ENCODE results near the gene RPL11. TPM values are rescaled to one million over a fixed set of nuclear protein-coding genes. Genes with fewer than 3 reads are reported as not detected.
A peak's percentile ranks its signal among the peaks of the same experiment; 100 is the strongest.

Gene RPL11
- total RNA-seq, 1 donor: 592 TPM

GRCh38 chr1:23664837-23665795 lies 26.5 kb upstream of the RPL11 start:
- no peak overlapping the region for H3K4me3 ChIP-seq (ENCODE audit: low read depth, low read length)
- DNase-seq (ENCODE audit: low read depth): peak; percentile 43
- TF ChIP-seq, protein P1, sequence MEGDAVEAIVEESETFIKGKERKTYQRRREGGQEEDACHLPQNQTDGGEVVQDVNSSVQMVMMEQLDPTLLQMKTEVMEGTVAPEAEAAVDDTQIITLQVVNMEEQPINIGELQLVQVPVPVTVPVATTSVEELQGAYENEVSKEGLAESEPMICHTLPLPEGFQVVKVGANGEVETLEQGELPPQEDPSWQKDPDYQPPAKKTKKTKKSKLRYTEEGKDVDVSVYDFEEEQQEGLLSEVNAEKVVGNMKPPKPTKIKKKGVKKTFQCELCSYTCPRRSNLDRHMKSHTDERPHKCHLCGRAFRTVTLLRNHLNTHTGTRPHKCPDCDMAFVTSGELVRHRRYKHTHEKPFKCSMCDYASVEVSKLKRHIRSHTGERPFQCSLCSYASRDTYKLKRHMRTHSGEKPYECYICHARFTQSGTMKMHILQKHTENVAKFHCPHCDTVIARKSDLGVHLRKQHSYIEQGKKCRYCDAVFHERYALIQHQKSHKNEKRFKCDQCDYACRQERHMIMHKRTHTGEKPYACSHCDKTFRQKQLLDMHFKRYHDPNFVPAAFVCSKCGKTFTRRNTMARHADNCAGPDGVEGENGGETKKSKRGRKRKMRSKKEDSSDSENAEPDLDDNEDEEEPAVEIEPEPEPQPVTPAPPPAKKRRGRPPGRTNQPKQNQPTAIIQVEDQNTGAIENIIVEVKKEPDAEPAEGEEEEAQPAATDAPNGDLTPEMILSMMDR (IDR thresholded peaks at IDR 0.05; ENCODE audit: insufficient read depth, low read depth, low read length): peak; percentile 32

GRCh38 chr1:23667411-23667810 lies 24.2 kb upstream of the RPL11 start:
- DNase-seq (ENCODE audit: low read depth): no peak
- TF ChIP-seq, protein P1 (IDR thresholded peaks at IDR 0.05; ENCODE audit: insufficient read depth, low read depth, low read length): no peak
- no peak overlapping the region for H3K4me3 ChIP-seq (ENCODE audit: low read depth, low read length)

DNA sequence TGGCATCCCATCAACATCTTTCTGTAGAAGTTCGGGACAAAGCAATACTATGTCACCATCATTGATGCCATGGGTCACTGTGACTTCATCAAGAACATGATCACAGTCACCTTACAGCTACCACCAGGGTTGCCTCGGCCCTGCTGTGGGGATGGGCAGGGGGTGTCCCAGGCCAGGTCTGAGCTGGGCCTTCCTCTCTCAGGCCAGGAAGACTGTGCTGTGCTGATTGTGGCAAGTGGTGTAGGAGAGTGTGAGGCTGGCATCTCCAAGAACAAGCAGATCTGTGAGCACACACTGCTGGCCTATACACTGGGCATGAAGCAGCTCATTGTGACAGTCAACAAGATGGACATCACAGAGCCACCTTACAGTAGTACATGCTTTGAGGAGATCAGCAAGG lies 20.9 kb upstream of the RPL11 start:
- no peak for DNase-seq (ENCODE audit: low read depth)
- TF ChIP-seq, protein P1 (IDR thresholded peaks at IDR 0.05; ENCODE audit: insufficient read depth, low read depth, low read length): no peak
- H3K4me3 ChIP-seq (ENCODE audit: low read depth, low read length): no peak overlapping the region

DNA sequence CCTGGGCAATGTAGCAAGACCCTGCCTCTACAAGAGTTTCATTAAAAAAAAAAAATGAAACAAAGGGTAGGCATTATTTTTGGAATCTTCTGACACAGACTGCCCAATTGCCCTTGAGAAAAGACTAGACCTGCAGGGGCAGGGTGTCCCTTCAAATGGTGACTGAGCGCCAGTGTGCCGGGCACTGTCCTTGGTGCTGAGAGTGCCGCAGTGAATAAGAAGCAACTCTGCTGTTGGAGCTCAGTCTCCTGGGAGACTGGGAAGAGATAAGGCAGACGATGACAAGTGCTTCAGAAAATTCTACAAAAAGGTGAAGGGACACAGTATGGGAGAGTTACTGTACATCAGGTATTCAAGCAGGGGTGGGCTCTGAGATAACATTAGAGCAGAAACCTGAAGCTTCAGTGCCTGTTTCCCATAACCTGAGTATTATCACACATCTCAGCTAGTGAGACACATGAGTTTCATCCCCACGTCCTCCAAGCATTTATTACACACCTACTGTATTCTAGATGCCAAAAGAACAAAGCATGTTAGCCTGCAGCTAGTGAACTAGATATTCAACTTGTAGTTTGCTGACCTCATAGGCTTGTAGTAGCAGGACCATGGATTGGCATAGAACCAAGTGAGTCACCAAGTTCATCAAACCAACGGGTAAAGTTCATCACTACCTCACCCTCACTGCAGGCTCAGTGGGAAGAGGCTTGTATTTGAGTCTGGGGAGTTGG lies 18.4 kb upstream of the RPL11 start:
- DNase-seq (ENCODE audit: low read depth): peak; percentile 54

GRCh38 chr1:23679815-23680214 lies 11.8 kb upstream of the RPL11 start:
- DNase-seq (ENCODE audit: low read depth): no peak
- no peak overlapping the region for H3K4me3 ChIP-seq (ENCODE audit: low read depth, low read length)
- TF ChIP-seq, protein P1 (IDR thresholded peaks at IDR 0.05; ENCODE audit: insufficient read depth, low read depth, low read length): no peak

More for the DNA sequence above, 18.4 kb upstream of the RPL11 start:
- TF ChIP-seq, protein P1 (IDR thresholded peaks at IDR 0.05; ENCODE audit: insufficient read depth, low read depth, low read length): no peak
- no peak overlapping the region for H3K4me3 ChIP-seq (ENCODE audit: low read depth, low read length)

- no peak for DNase-seq (ENCODE audit: low read depth)
- H3K4me3 ChIP-seq (ENCODE audit: low read depth, low read length): no peak overlapping the region
- TF ChIP-seq, protein P1 (IDR thresholded peaks at IDR 0.05; ENCODE audit: insufficient read depth, low read depth, low read length): no peak
Measured at GRCh38 chr1:23682946-23683345, 8.7 kb upstream of the RPL11 start.

Data from fibroblast of villous mesenchyme (primary cell).